T-helper 22 cell (primary cell): ENCODE measurements around the gene IL12A.

Experiments
- DNase-seq: peaks from one replicate; pipeline ENCODE4 v3.0.0-alpha.2; 2020; ENCODE audit warnings: low read depth

The IL12A gene

DNA sequence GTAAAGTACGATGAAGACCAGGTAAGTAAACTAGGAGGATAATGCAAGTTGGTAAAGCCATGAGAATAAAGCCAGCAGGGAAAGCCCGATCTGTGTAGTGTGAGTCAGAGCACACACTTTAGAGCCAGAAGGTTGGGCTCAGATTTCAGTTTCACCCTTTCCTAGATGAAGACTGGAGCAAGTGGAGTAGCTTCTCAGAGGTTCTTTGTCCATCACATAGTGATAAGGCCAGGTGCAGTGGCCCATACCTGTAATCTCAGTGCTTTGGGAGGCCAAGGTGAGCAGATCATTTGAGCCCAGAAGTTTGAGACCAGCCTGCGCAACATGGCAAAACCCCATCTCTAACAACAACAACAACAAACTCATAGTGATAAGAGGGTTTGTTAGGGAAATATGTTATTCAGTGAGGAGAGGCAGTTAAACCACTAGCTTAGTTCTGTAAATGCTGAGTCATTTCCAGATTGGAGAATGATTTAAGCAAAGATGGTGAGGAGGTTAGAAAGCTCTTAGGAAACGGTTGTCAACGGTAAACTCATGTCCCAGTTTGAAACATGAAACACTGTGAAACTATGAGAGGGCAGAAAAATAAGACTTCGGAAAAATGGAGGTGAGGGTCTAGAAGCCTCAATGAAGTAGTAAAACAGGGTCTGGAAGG is 39.0 kb downstream of the IL12A start:
- no peak for DNase-seq

DNA sequence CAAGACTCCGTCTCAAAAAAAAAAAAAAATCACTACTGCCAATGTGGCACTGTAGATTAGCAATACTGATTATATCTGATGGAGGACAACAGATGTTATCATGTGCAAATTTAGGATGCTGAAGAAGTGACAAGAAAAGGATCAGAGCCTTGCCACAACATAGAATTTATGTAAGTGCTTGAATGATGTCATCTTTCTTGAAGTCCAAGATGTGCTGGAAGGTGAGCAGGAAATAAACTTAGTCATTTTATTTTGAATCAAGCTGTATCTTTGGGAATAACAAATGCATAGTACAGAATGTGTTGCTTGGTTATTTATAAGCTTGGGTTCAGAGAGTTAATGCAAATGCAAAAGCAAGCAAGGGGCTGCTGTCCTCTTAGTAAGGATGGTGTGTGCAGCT is 47.1 kb downstream of the IL12A start:
- no peak for DNase-seq

DNA sequence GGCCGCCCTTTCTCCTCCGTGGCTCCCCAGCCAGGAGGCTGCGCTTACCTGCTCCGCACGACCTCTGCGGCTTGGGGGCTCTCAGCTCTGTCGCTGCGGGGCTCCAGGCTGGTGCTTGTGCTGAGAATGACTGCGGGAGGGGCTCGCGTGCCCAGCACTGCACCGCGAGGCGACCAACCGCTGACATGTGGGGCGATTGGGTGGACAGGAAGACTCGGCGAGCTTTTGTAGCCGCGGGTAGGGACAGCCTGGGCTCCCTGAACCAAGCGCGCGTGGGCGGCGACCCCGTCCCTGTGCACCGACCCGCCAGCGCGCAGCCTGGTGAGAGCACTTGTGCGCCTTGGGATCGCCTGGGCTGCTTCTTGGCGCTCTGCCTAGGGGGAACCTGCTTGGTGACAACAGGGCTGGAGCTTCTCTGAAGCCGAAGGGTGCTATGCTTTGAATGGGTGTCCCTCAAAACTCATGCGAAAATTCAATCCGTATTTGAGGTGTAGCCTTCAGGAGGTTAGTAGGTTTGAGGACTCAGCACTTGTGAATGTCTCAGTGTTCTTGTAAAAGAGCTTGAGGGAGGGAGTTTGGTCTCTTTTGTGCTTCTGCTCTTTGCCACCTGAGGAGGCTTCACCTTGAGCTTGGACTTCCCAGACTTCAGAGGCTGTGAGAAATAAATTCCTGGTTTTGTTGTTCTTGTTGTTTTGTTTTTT is 50.4 kb downstream of the IL12A start:
- no peak for DNase-seq

DNA sequence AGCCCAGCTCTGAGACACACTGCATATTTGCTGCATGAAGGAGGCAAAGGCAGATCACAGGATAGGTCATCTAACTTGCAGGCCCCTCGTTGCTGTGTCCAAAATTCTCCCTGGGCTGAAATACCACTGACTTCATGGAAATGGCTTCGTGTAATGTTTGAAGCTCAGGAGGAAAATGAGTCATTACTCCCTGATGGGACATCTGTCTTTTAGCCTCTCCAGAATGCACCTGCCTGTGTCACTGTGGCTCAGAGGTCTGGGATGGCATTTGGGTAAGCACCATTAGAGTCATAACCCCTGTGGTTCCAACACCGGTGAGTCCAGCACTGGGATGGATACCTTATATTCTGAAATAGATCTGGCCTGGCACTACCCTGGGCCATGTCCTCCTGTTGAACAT is 51.5 kb downstream of the IL12A start:
- DNase-seq = no peak

DNA sequence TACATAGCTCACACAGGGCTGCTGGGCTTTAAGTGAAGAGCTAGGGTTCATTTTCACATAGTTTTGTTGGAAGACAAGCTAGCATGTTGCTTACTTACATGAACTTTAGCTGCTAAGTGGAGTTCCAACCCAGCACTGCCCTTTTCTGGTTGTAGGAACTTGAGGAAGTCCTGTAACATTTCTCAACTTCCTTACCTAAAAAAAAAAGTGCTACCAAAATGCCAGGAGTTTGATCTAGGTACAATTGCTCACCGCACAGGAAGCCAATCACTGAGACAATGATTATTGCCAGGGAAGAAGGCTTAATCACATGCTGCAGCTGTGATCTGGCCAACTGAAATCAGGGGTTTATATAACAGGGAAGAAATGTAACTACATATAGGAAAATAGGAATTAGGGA is 52.8 kb downstream of the IL12A start:
- no peak for DNase-seq

DNA sequence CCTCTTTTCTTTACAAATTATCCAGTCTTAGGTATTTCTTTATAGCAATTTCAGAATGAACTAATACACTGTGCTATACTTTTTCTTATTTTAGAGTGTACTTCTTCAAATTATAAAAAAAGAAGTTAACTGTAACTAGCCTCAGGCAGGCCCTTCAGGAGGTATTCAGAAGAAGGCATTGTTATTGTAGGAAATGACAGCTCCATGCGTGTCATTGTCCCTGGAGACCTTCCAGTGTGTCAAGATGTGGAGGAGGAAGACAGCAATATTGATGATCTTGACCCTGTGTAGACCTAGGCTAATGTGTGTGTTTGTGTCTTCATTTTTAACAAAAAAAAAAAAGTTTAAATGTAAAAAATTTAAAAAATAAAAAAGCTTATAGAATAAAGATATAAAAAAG is 55.5 kb downstream of the IL12A start:
- DNase-seq = no peak
